Fibroblast of lung (primary cell): Measurements from ENCODE around the gene GPRIN2. TPM values are rescaled to one million over a fixed set of nuclear protein-coding genes. Genes with fewer than 3 reads are reported as not detected.
"Not testable (repeated sequence)": the region's sequence is repeated elsewhere in the genome, so short reads cannot be mapped to it uniquely, and the experiment has no call there.

Experiments used
- DNase-seq, 2 donors: peaks; one replicate each; pipeline versions ENCODE4 v3.0.0 to v3.0.0-alpha.2; 2010; ENCODE audit warnings: low read depth in 2 of 2
- H2AFZ ChIP-seq: 2 replicates; pipeline ENCODE4 v1.5.1; 2012; ENCODE audit warnings: low read length, control low read depth, inconsistent platforms
- H3K27ac ChIP-seq: 2 replicates; pipeline ENCODE4 v1.5.1; 2011; ENCODE audit warnings: low read length, control low read depth; ENCODE audit not compliant: insufficient read depth
- H3K27me3 ChIP-seq: 2 replicates; pipeline ENCODE4 v1.5.1; 2011; ENCODE audit warnings: mild to moderate bottlenecking, low read length; ENCODE audit not compliant: control insufficient read depth, insufficient read depth
- H3K36me3 ChIP-seq: 2 replicates; pipeline ENCODE4 v1.5.1; 2011; ENCODE audit warnings: low read length; ENCODE audit not compliant: control insufficient read depth, insufficient read depth
- H3K4me1 ChIP-seq: 2 replicates; pipeline ENCODE4 v1.5.1; 2011; ENCODE audit warnings: low read length; ENCODE audit not compliant: control insufficient read depth, insufficient read depth; ENCODE audit errors: extremely low read depth
- H3K4me2 ChIP-seq: 2 replicates; pipeline ENCODE4 v1.5.1; 2011; ENCODE audit warnings: low read length, control low read depth; ENCODE audit not compliant: insufficient read depth; ENCODE audit errors: extremely low read depth
- H3K4me3 ChIP-seq, 4 experiments: fragments of 200-600 bp in 1 of 4; sonication (generic) in 1 of 4; replicated peaks in 1 of 4; 2 replicates each; pipeline ENCODE4 v1.5.1; 2011 to 2016; ENCODE audit warnings: low read length in 4 of 4, low read depth in 3 of 4, mild to moderate bottlenecking in 3 of 4, control low read depth in 2 of 4, inconsistent platforms in 1 of 4, mixed read lengths in 1 of 4; ENCODE audit not compliant: insufficient read depth in 1 of 4; ENCODE audit errors: control extremely low read depth in 1 of 4
- H3K79me2 ChIP-seq: 2 replicates; pipeline ENCODE4 v1.5.1; 2012; ENCODE audit warnings: mild to moderate bottlenecking, low read length, inconsistent platforms; ENCODE audit not compliant: control insufficient read depth, insufficient read depth
- H3K9ac ChIP-seq: 2 replicates; pipeline ENCODE4 v1.5.1; 2011; ENCODE audit warnings: mild to moderate bottlenecking, low read length, control low read depth; ENCODE audit not compliant: insufficient read depth
- H3K9me3 ChIP-seq: 2 replicates; pipeline ENCODE4 v1.5.1; 2012; ENCODE audit warnings: low read depth, low read length; ENCODE audit not compliant: control insufficient read depth, insufficient read depth
- H4K20me1 ChIP-seq: 2 replicates; pipeline ENCODE4 v1.5.1; 2011; ENCODE audit warnings: low read length; ENCODE audit not compliant: control insufficient read depth, insufficient read depth; ENCODE audit errors: extremely low read depth
- CTCF ChIP-seq, 2 donors: IDR thresholded peaks in 1 of 2; conservative IDR thresholded peaks in 1 of 2; 1 replicate in 1 of 2; 2 replicates in 1 of 2; pipeline ENCODE4 v1.5.1; 2011 to 2012; ENCODE audit warnings: low read length in 2 of 2, control low read depth in 1 of 2, inconsistent platforms in 1 of 2, low read depth in 1 of 2, mild to moderate bottlenecking in 1 of 2
- EZH2 ChIP-seq: IDR thresholded peaks from 2 replicates; pipeline ENCODE4 v1.5.1; 2012; ENCODE audit warnings: low read length, control low read depth, mild to moderate bottlenecking; ENCODE audit errors: missing control alignments
- polyA plus RNA-seq, 2 donors: library from polyadenylated mRNA; depleted of rRNA in 1 of 2; stranded (reverse) in 1 of 2; unstranded in 1 of 2; fragments of >200 nt; gene quantifications; 2 replicates each; pipeline ENCODE4 v1.2.1, GENCODE V29; 2011 to 2012; ENCODE audit warnings: missing spikeins in 1 of 2
- total RNA-seq: library from RNA; depleted of rRNA; stranded (reverse); fragments of >200 nt; gene quantifications from 2 replicates; pipeline ENCODE4 v1.2.1, GENCODE V29; 2014

GPRIN2 gene
- total and polyA plus RNA-seq, 2 donors (not counting 1 experiment from before 2014, with no cell fraction given): not detected

GRCh38 chr10:46515366-46515765, 41.1 kb downstream of the GPRIN2 start:
- Histone ChIP-seq H3K79me2 (no peaks in the 10 kb centered on the region), H4K20me1 (no peaks in the 10 kb centered on the region), H3K4me2 (no peak overlapping the region), H3K4me3 (no peak overlapping the region), H3K9me3 (no peaks in the 10 kb centered on the region), H3K27ac (no peak overlapping the region), H3K4me1 (peaks cover 12% of the 10 kb centered on the region), H3K36me3 (no peaks in the 10 kb centered on the region), H2AFZ (no peak overlapping the region), H3K9ac (no peak overlapping the region), H3K27me3 (no peaks in the 10 kb centered on the region)
- no peak for TF ChIP-seq EZH2
- TF ChIP-seq CTCF (conservative IDR thresholded peaks at IDR 0.05 in 1 of 2, IDR thresholded peaks at IDR 0.05 in 1 of 2; ENCODE audit: low read depth in 1 of 2, low read length in 2 of 2): no peak
- no peak for DNase-seq

GRCh38 chr10:46514899-46515298, 41.6 kb downstream of the GPRIN2 start:
- Histone ChIP-seq H3K4me2 (no peak overlapping the region), H4K20me1 (no peaks in the 10 kb centered on the region), H2AFZ (no peak overlapping the region), H3K9me3 (no peaks in the 10 kb centered on the region), H3K36me3 (no peaks in the 10 kb centered on the region), H3K27ac (no peak overlapping the region), H3K79me2 (no peaks in the 10 kb centered on the region), H3K4me1 (peaks cover 12% of the 10 kb centered on the region), H3K4me3 (no peak overlapping the region), H3K9ac (no peak overlapping the region), H3K27me3 (no peaks in the 10 kb centered on the region)
- no peak for DNase-seq
- TF ChIP-seq EZH2: no peak
- no peak for TF ChIP-seq CTCF (conservative IDR thresholded peaks at IDR 0.05 in 1 of 2, IDR thresholded peaks at IDR 0.05 in 1 of 2; ENCODE audit: low read depth in 1 of 2, low read length in 2 of 2)

GRCh38 chr10:46514431-46514861, 42.0 kb downstream of the GPRIN2 start:
- Histone ChIP-seq H3K79me2 (no peaks in the 10 kb centered on the region), H3K4me3 (no peak overlapping the region), H2AFZ (no peak overlapping the region), H3K27me3 (no peaks in the 10 kb centered on the region), H3K36me3 (no peaks in the 10 kb centered on the region), H3K4me1 (peaks cover 12% of the 10 kb centered on the region), H3K9me3 (no peaks in the 10 kb centered on the region), H3K9ac (no peak overlapping the region), H3K4me2 (no peak overlapping the region), H3K27ac (no peak overlapping the region), H4K20me1 (no peaks in the 10 kb centered on the region)
- TF ChIP-seq CTCF (conservative IDR thresholded peaks at IDR 0.05 in 1 of 2, IDR thresholded peaks at IDR 0.05 in 1 of 2; ENCODE audit: low read depth in 1 of 2, low read length in 2 of 2): no peak
- TF ChIP-seq EZH2: no peak
- DNase-seq: no peak

- H3K36me3 ChIP-seq, H2AFZ ChIP-seq, H3K9ac ChIP-seq, H3K79me2 ChIP-seq, H4K20me1 ChIP-seq, H3K4me2 ChIP-seq, H3K4me3 ChIP-seq, H3K9me3 ChIP-seq, H3K27me3 ChIP-seq, H3K27ac ChIP-seq, DNase-seq: not testable (repeated sequence)
- H3K4me1 ChIP-seq: peaks cover 12% of the 10 kb centered on the region
These were observed 43.1 kb downstream of the GPRIN2 start for GRCh38 chr10:46513333-46513732.

GRCh38 chr10:46512725-46513124, 43.7 kb downstream of the GPRIN2 start:
- not testable (repeated sequence) for H3K4me3 ChIP-seq, H3K36me3 ChIP-seq, H4K20me1 ChIP-seq, H3K9me3 ChIP-seq, H3K9ac ChIP-seq, H3K4me2 ChIP-seq, H3K79me2 ChIP-seq, H3K27ac ChIP-seq, H2AFZ ChIP-seq, DNase-seq, H3K27me3 ChIP-seq
- peaks cover 12% of the 10 kb centered on the region for H3K4me1 ChIP-seq
